Activated CD4-positive, CD25-positive, alpha-beta regulatory T cell treated with anti-CD3 and anti-CD28 coated beads, Interleukin-2, amount 50 U/mL, for 16 hours (primary cell): ENCODE results near the gene ASPSCR1.

Experiments used
- DNase-seq: peaks from one replicate; pipeline ENCODE4 v3.0.0-alpha.2; 2020; ENCODE audit warnings: low read depth, low spot score

The ASPSCR1 gene

GRCh38 chr17:82055023-82055964, 77.9 kb downstream of the ASPSCR1 start:
- no peak for DNase-seq

GRCh38 chr17:82055965-82056728, 78.7 kb downstream of the ASPSCR1 start:
- no peak for DNase-seq

GRCh38 chr17:82056729-82057621, 79.5 kb downstream of the ASPSCR1 start:
- no peak for DNase-seq

- no peak for DNase-seq
Observed at GRCh38 chr17:82058230-82058854, 80.9 kb downstream of the ASPSCR1 start.

GRCh38 chr17:82058855-82059249, 81.4 kb downstream of the ASPSCR1 start:
- DNase-seq: no peak

GRCh38 chr17:82059272-82060000, 82.0 kb downstream of the ASPSCR1 start:
- no peak for DNase-seq

GRCh38 chr17:82060001-82060380, 82.6 kb downstream of the ASPSCR1 start:
- DNase-seq: no peak

GRCh38 chr17:82060614-82061013, 83.2 kb downstream of the ASPSCR1 start:
- no peak for DNase-seq

GRCh38 chr17:82061047-82061925, 83.9 kb downstream of the ASPSCR1 start:
- no peak for DNase-seq

- DNase-seq: no peak
Observed at GRCh38 chr17:82062076-82062983, 84.9 kb downstream of the ASPSCR1 start.

- no peak for DNase-seq
Observed at GRCh38 chr17:82062984-82063368, 85.5 kb downstream of the ASPSCR1 start.

GRCh38 chr17:82063424-82064415, 86.3 kb downstream of the ASPSCR1 start:
- no peak for DNase-seq

- no peak for DNase-seq
Observed at GRCh38 chr17:82064433-82065192, 87.2 kb downstream of the ASPSCR1 start.

GRCh38 chr17:82065193-82065637, 87.8 kb downstream of the ASPSCR1 start:
- no peak for DNase-seq

GRCh38 chr17:82065638-82066303, 88.3 kb downstream of the ASPSCR1 start, which contains the start of gene DUS1L:
TSS of gene DUS1L (minus strand) at chr17:82065804. CDS start at chr17:82065059, 745 bp downstream.
- DNase-seq: peak; percentile 37
